K562 (cell line): ENCODE data around the gene U2SURP. TPM values are rescaled to one million over a fixed set of nuclear protein-coding genes. Genes with fewer than 3 reads are reported as not detected.

ENCODE experiments used
- ATAC-seq: fragments of 200-7000 bp; cut with Tn5 transposase; 3 replicates; pipeline ENCODE4 v1.9.1; 2020; ENCODE audit warnings: moderate library complexity
- BruUV-seq: library from RNA; stranded (reverse); fragments of 400-500 nt; replicated peaks from 2 replicates; lab custom pipeline; 2021; lab: Mats Ljungman, UMichigan
- CTCF ChIA-PET: fragments of 300-600 bp; formaldehyde crosslinking; extraction: SDS; loops from one replicate; lab custom pipeline; 2021; ENCODE audit warnings: low intra/inter-chr PET ratio; lab: Yijun Ruan, JAX
- POLR2A ChIA-PET: fragments of 300-600, 350-650 bp; sonication (Branson Sonifier 250); formaldehyde crosslinking; extraction: SDS; loops from one replicate; lab custom pipeline; 2021; ENCODE audit warnings: antibody characterized with exemption, inconsistent platforms; lab: Yijun Ruan, JAX
- DNase-seq, 4 experiments: peaks; one replicate each; pipeline versions ENCODE4 v3.0.0 to v3.0.0-alpha.2; 2011 to 2018; ENCODE audit warnings: low spot score in 3 of 4, mixed read lengths in 3 of 4; ENCODE audit errors: extremely low read depth in 1 of 4
- FAIRE-seq: peaks from 2 replicates; lab custom pipeline; 2011; peaks lifted over from hg19 to GRCh38; lab: Jason Lieb, UNC
- H2AFZ ChIP-seq: 2 replicates; pipeline ENCODE4 v1.6.0; 2011; ENCODE audit warnings: low read depth, low read length, control low read depth, inconsistent platforms
- H3K27ac ChIP-seq: fragments of 200-600 bp; 3 replicates; pipeline ENCODE4 v1.8.0; 2011; ENCODE audit warnings: low read depth, mild to moderate bottlenecking, control low read depth, inconsistent platforms, low read length, moderate library complexity, mixed read lengths; ENCODE audit errors: extremely low read depth
- H3K27me3 ChIP-seq, 2 experiments: fragments of 300-600 bp in 1 of 2; 2 replicates in 1 of 2; 3 replicates in 1 of 2; pipeline versions ENCODE4 v1.6.0 to v1.8.0; 2011; ENCODE audit warnings: inconsistent platforms in 2 of 2, low read length in 2 of 2, mild to moderate bottlenecking in 1 of 2, mixed read lengths in 1 of 2, moderate library complexity in 1 of 2; ENCODE audit not compliant: control insufficient read depth in 2 of 2, insufficient read depth in 2 of 2
- H3K36me3 ChIP-seq: fragments of 300-600 bp; 3 replicates; pipeline ENCODE4 v1.8.0; 2011; ENCODE audit warnings: mild to moderate bottlenecking, low read length, inconsistent platforms; ENCODE audit not compliant: control insufficient read depth, insufficient read depth
- H3K4me1 ChIP-seq, 2 experiments: fragments of 200-600 bp in 1 of 2; replicated peaks in 1 of 2; 2 replicates in 1 of 2; 3 replicates in 1 of 2; pipeline versions ENCODE4 v1.5.1 to v1.8.0; 2011; ENCODE audit warnings: inconsistent platforms in 2 of 2, low read length in 2 of 2, mild to moderate bottlenecking in 1 of 2, mixed read lengths in 1 of 2, moderate library complexity in 1 of 2; ENCODE audit not compliant: control insufficient read depth in 2 of 2, insufficient read depth in 2 of 2
- H3K4me2 ChIP-seq: 2 replicates; pipeline ENCODE4 v1.6.1; 2011; ENCODE audit warnings: low read length, control low read depth, inconsistent platforms, mixed read lengths; ENCODE audit not compliant: insufficient read depth
- H3K4me3 ChIP-seq: fragments of 200-600 bp; sonication (generic), shearing (Covaris generic); 2 replicates; pipeline ENCODE4 v1.5.1; 2016; ENCODE audit warnings: control low read depth, inconsistent platforms
- H3K79me2 ChIP-seq: fragments of 200-600 bp; 3 replicates; pipeline ENCODE4 v1.8.0; 2011; ENCODE audit warnings: low read length, inconsistent platforms; ENCODE audit not compliant: control insufficient read depth, insufficient read depth
- H3K9ac ChIP-seq, 2 experiments: 2 replicates each; pipeline versions ENCODE4 v1.6.0 to v1.6.1; 2011; ENCODE audit warnings: low read depth in 2 of 2, low read length in 2 of 2, control low read depth in 1 of 2, inconsistent platforms in 1 of 2, mild to moderate bottlenecking in 1 of 2, mixed read lengths in 1 of 2; ENCODE audit not compliant: insufficient read depth in 1 of 2
- H3K9me1 ChIP-seq: one replicate; pipeline ENCODE4 v1.6.0; 2011; ENCODE audit warnings: inconsistent platforms, mild to moderate bottlenecking, low read length, moderate library complexity; ENCODE audit not compliant: control insufficient read depth, insufficient read depth
- H3K9me3 ChIP-seq: replicated peaks from 2 replicates; pipeline ENCODE4 v1.5.1; 2011; ENCODE audit warnings: low read depth, low read length, inconsistent platforms; ENCODE audit not compliant: control insufficient read depth, insufficient read depth
- H4K20me1 ChIP-seq: replicated peaks from 2 replicates; pipeline ENCODE4 v1.6.1; 2011; ENCODE audit warnings: low read length, inconsistent platforms, mixed read lengths; ENCODE audit not compliant: control insufficient read depth, insufficient read depth
- CBX5 ChIP-seq: IDR thresholded peaks from 2 replicates; pipeline ENCODE4 v1.6.1; 2014; ENCODE audit warnings: low read depth, borderline replicate concordance
- EGR1 ChIP-seq: fragments of 450-650 bp; conservative IDR thresholded peaks from 2 replicates; pipeline ENCODE4 v1.6.1; 2017; ENCODE audit warnings: mild to moderate bottlenecking
- GTF2A2 ChIP-seq: IDR thresholded peaks from 2 replicates; pipeline ENCODE4 v1.6.1; 2016; ENCODE audit warnings: mild to moderate bottlenecking, missing genetic modification characterization, missing compliant biosample characterization
- HIVEP1 ChIP-seq: fragments of 250-450 bp; sonication (Bioruptor Pico); IDR thresholded peaks from 2 replicates; pipeline ENCODE4 v1.4.0; 2020; ENCODE audit warnings: mild to moderate bottlenecking
- KAT7 ChIP-seq: sonication (generic); formaldehyde crosslinking; IDR thresholded peaks from 2 replicates; pipeline ENCODE4 v1.8.0; 2022; ENCODE audit warnings: missing genetic modification reagents, mild to moderate bottlenecking, borderline replicate concordance
- OTX1 ChIP-seq: fragments of 450-650 bp; formaldehyde crosslinking; IDR thresholded peaks from 2 replicates; pipeline ENCODE4 v1.4.0; 2022; ENCODE audit warnings: mild to moderate bottlenecking
- POLR2AphosphoS2 ChIP-seq: IDR thresholded peaks from 2 replicates; pipeline ENCODE4 v1.6.1; 2012; ENCODE audit warnings: low read length, improper control_type of control experiment
- SP1 ChIP-seq: sonication (generic); formaldehyde crosslinking; IDR thresholded peaks from 2 replicates; pipeline ENCODE4 v1.8.1; 2022; ENCODE audit warnings: mild to moderate bottlenecking, missing genetic modification reagents
- SRSF7 ChIP-seq: fragments of 200-400 bp; formaldehyde crosslinking; optimal IDR thresholded peaks from 2 replicates; pipeline ENCODE3; 2017; ENCODE audit warnings: mild to moderate bottlenecking, low read depth, low read length
- ZNF76 ChIP-seq: fragments of 250-450 bp; sonication (Bioruptor Pico); IDR thresholded peaks from 2 replicates; pipeline ENCODE4 v1.4.0; 2020; ENCODE audit warnings: mild to moderate bottlenecking, moderate library complexity, borderline replicate concordance
- WGBS: fragments of 100-300 bp; shearing (Covaris generic); methylation state at CpG from one replicate; pipeline ENCODE4 v1.1.6; 2016; ENCODE audit warnings: low coverage, mixed read lengths; ENCODE audit not compliant: insufficient coverage; ENCODE audit errors: missing lambda C conversion rate; 5-methylcytosine and 5-hydroxymethylcytosine counted together
- in situ Hi-C: fragments of 300-500 bp; cut with MboI; formaldehyde crosslinking; loops from 4 replicates; pipeline ENCODE4 v1.15.0; 2018; ENCODE audit warnings: inconsistent platforms, mixed read lengths
- intact Hi-C: fragments of 100-400 bp; cut with micrococcal nuclease; formaldehyde crosslinking; loops from 2 replicates; pipeline ENCODE4 v1.14.2; 2022
- polyA plus RNA-seq, 8 experiments: library from polyadenylated mRNA; depleted of rRNA in 4 of 8; stranded (reverse) in 5 of 8; unstranded in 3 of 8; fragments of >200 nt; fragmentation: Nextera tagmentation in 2 of 8; fragmentation: Illumina TruSeq in 1 of 8; extraction: Ambion mirVana in 2 of 8; extraction: Trizol in 1 of 8; gene quantifications; 2 replicates each; pipeline versions ENCODE4 v1.2.1 to v1.2.3, GENCODE V29; 2011 to 2014; ENCODE audit warnings: inconsistent platforms in 1 of 8, missing spikeins in 1 of 8
- total RNA-seq, 7 experiments: library from RNA; depleted of rRNA in 6 of 7; stranded (reverse); fragments of >200 nt in 6 of 7; fragmentation: Illumina TruSeq in 2 of 7; extraction: Trizol in 2 of 7; gene quantifications; 2 replicates each; pipeline versions ENCODE4 v1.2.1 to v1.2.3, GENCODE V29; 2011 to 2021; ENCODE audit warnings: low replicate concordance in 1 of 7
- TF ChIP-seq, protein P1 (sequence below), 2 experiments: fragments of 450-650 bp; IDR thresholded peaks; 2 replicates each; pipeline ENCODE4 v1.6.1; 2016

U2SURP gene
- total and polyA plus RNA-seq, 9 of the 15 experiments (the other 6 are each of a cell fraction or from before 2014, with no cell fraction given) = 128 to 322 (median 191) TPM

DNA sequence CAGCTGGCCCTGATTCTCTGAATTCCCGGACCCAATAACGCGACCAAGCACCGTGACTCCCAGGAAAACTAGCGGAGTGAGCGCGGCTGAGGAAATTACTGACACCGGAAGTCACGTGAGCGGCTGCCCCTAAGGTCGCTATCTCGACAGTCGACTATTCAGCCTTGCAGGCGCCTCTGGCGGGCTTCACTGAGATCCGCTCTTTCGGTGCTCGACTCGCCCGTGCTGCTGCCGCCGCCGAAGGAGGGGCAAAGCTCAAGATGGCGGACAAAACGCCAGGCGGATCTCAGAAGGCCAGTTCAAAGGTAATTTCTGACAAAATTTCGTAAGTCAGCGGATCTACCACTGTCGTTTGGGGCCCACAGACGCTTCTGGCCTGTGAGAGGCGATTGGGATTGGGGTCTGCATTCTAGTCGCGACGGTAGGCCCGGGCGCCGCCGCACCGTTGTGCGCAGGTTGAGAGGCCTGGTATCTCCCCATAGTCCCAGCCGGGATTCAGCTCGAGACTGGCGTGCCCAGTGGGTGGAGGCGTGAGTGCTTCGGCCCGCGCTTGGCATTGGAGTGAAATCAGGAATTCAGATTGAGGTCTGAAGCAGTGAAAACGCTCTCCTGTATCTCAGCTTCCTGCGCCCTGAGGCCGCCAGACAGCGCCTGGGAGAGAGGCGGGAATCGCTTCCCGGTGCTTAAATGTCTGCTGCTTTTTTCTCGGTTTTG lies at the start of gene U2SURP (continued):
- TF ChIP-seq GTF2A2 (tag) (no peak), HIVEP1 (CRISPR knock-in tag) (no peak), OTX1 (CRISPR knock-in tag) (no peak), SRSF7 (no peak), KAT7 (CRISPR knock-in tag) (peak; percentile 98), CBX5 (no peak), ZNF76 (CRISPR knock-in tag) (no peak), POLR2AphosphoS2 (no peak; the same call in 1 of the 2 replicates)

DNA sequence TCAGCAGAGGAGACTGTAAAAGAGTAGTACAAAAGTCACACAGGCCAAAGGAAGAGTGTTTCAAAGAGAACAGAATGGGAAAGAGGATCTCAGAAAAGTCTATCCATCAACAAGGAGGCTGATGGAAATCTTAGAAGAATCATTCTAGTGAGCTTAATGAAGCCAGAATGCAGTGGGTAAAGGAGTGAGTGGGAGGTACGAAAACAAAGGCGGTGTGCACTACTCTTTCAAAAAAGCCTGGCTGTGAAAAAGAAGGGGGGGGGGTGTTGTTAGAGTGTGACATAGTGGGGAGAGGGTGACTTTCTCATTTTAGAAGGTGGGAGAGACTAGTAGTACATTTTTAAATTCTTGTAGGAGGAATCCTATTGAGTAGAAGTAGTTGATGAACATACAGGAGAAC lies 49.6 kb upstream of the U2SURP start:
- no peaks in the 10 kb centered on the region for H3K79me2 ChIP-seq
- no peak overlapping the region for H3K9ac ChIP-seq
- H3K4me3 ChIP-seq = no peak overlapping the region
- in situ Hi-C loops = no loop called here
- no peak for ATAC-seq
- no TSS peak for BruUV-seq
- H3K4me1 ChIP-seq = peaks cover 9 to 16% of the 10 kb centered on the region in 2 experiments; a peak in 4 of 5 replicates
- H3K9me3 ChIP-seq = no peaks in the 10 kb centered on the region
- DNase-seq = no peak
- no peak for FAIRE-seq
- H3K36me3 ChIP-seq = no peaks in the 10 kb centered on the region
- ChIA-PET CTCF (no interaction called here), POLR2A (interaction anchor here (1.1 to 2.1 kb wide), 2 partner anchors 10 to 13 kb away, joined by 4 to 6 read pairs; no protein-coding TSS in a partner anchor)
- no peaks in the 10 kb centered on the region for H3K9me1 ChIP-seq
- H4K20me1 ChIP-seq = no peaks in the 10 kb centered on the region
- WGBS = 77% methylated on average over 2 of the region's 2 CpGs
- TF ChIP-seq, protein P1, sequence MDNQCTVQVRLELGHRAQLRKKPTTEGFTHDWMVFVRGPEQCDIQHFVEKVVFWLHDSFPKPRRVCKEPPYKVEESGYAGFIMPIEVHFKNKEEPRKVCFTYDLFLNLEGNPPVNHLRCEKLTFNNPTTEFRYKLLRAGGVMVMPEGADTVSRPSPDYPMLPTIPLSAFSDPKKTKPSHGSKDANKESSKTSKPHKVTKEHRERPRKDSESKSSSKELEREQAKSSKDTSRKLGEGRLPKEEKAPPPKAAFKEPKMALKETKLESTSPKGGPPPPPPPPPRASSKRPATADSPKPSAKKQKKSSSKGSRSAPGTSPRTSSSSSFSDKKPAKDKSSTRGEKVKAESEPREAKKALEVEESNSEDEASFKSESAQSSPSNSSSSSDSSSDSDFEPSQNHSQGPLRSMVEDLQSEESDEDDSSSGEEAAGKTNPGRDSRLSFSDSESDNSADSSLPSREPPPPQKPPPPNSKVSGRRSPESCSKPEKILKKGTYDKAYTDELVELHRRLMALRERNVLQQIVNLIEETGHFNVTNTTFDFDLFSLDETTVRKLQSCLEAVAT (IDR thresholded peaks at IDR 0.05) = no peak
- no peak for TF ChIP-seq SP1
- TF ChIP-seq EGR1 = 0 out of 2 replicates have a peak, but pooled peaks have one; percentile 17
- TF ChIP-seq, all 486 proteins: peak for 1
- intact Hi-C loops = no loop called here
- Histone ChIP-seq H3K27me3 (no peaks in the 10 kb centered on the region), H3K4me2 (no peak overlapping the region), H2AFZ (peak overlapping the region; percentile 75), H3K27ac (no peak overlapping the region)
